PFSK-1 (cell line): ENCODE results near the gene ZNF615.

Source experiments
- FOXP2 ChIP-seq: optimal IDR thresholded peaks from 2 replicates; pipeline ENCODE3; 2011; ENCODE audit warnings: borderline replicate concordance, control low read depth, inconsistent platforms; ENCODE audit not compliant: insufficient read depth; ENCODE audit errors: extremely low read length, extremely low read depth
- POLR2AphosphoS5 ChIP-seq: IDR thresholded peaks from 2 replicates; pipeline ENCODE4 v1.6.1; 2012; ENCODE audit warnings: low read depth, mild to moderate bottlenecking, control low read depth, low read length, moderate library complexity
- REST ChIP-seq, 2 experiments: IDR thresholded peaks; 2 replicates each; pipeline versions ENCODE4 v1.6.1 to v1.8.0; 2011 to 2012; ENCODE audit warnings: low read depth in 2 of 2, low read length in 2 of 2, control low read depth in 1 of 2, inconsistent platforms in 1 of 2, mild to moderate bottlenecking in 1 of 2, moderate library complexity in 1 of 2; ENCODE audit not compliant: insufficient read depth in 1 of 2
- SIN3A ChIP-seq: IDR thresholded peaks from 2 replicates; pipeline ENCODE4 v1.6.1; 2012; ENCODE audit warnings: mild to moderate bottlenecking, low read length, moderate library complexity, borderline replicate concordance; ENCODE audit not compliant: insufficient read depth
- TAF1 ChIP-seq: IDR thresholded peaks from 2 replicates; pipeline ENCODE4 v1.6.1; 2012; ENCODE audit warnings: low read length, control low read depth, borderline replicate concordance; ENCODE audit not compliant: insufficient read depth

Gene ZNF615

GRCh38 chr19:51993422-51993821, 14.6 kb downstream of the ZNF615 start:
- TF ChIP-seq FOXP2 (no peak), REST (IDR thresholded peaks at IDR 0.05; ENCODE audit: insufficient read depth in 1 of 2, low read depth in 2 of 2, low read length in 2 of 2) (no peak), SIN3A (no peak), TAF1 (no peak), POLR2AphosphoS5 (no peak)

GRCh38 chr19:51986309-51987291, 21.4 kb downstream of the ZNF615 start, which contains the start of gene ZNF350:
Gene ZNF350 (minus strand): TSS chr19:51986840. CDS start chr19:51974360, 12,480 bp downstream.
- TF ChIP-seq POLR2AphosphoS5 (peak; percentile 45; the same call in 1 of the 2 replicates), SIN3A (0 out of 2 replicates have a peak, but pooled peaks have one; percentile 65), FOXP2 (no peak), REST (IDR thresholded peaks at IDR 0.05; ENCODE audit: insufficient read depth in 1 of 2, low read depth in 2 of 2, low read length in 2 of 2) (no peak), TAF1 (no peak)

- TF ChIP-seq FOXP2: no peak
- no peak for TF ChIP-seq TAF1
- no peak for TF ChIP-seq POLR2AphosphoS5
- no peak for TF ChIP-seq REST (IDR thresholded peaks at IDR 0.05; ENCODE audit: insufficient read depth in 1 of 2, low read depth in 2 of 2, low read length in 2 of 2)
- no peak for TF ChIP-seq SIN3A
Observed at GRCh38 chr19:51983361-51983760, 24.6 kb downstream of the ZNF615 start.

- no peak for TF ChIP-seq REST (IDR thresholded peaks at IDR 0.05; ENCODE audit: insufficient read depth in 1 of 2, low read depth in 2 of 2, low read length in 2 of 2)
- TF ChIP-seq POLR2AphosphoS5: no peak
Observed at GRCh38 chr19:51980116-51980736, 27.8 kb downstream of the ZNF615 start.
